ENCODE data around the gene IQSEC1.

Gene IQSEC1

DNA sequence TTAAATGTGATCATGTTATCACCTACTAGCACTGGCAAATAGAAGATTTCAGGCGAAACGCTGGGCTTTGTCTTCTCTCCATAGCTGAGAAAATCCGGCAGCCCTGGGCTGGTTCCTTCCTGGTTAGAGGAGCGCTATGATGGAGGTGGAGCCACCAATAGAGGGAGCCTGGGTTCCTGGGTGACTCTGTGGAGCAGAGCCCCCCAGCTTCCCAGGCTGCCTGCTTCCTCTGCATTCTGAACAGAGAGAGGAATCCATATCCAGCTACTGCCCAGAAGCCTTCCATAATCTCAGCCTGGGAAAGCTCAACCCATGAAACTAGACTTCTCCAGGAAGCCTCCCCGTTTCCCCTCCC lies 32.6 kb upstream of the IQSEC1 start:
- no peak for DNase-seq
- no peaks in the 10 kb centered on the region for H3K4me1 ChIP-seq
- no peak overlapping the region for H3K4me3 ChIP-seq
- intact Hi-C loops (cut with DNase I; ENCODE audit: low total_unique reads), result no loop called here
- peaks cover 0 to 16% of the 10 kb centered on the region in 2 donors for H3K27me3 ChIP-seq
- H3K9me3 ChIP-seq, result no peaks in the 10 kb centered on the region
- no peak overlapping the region for H3K27ac ChIP-seq
- TF ChIP-seq, protein P1, sequence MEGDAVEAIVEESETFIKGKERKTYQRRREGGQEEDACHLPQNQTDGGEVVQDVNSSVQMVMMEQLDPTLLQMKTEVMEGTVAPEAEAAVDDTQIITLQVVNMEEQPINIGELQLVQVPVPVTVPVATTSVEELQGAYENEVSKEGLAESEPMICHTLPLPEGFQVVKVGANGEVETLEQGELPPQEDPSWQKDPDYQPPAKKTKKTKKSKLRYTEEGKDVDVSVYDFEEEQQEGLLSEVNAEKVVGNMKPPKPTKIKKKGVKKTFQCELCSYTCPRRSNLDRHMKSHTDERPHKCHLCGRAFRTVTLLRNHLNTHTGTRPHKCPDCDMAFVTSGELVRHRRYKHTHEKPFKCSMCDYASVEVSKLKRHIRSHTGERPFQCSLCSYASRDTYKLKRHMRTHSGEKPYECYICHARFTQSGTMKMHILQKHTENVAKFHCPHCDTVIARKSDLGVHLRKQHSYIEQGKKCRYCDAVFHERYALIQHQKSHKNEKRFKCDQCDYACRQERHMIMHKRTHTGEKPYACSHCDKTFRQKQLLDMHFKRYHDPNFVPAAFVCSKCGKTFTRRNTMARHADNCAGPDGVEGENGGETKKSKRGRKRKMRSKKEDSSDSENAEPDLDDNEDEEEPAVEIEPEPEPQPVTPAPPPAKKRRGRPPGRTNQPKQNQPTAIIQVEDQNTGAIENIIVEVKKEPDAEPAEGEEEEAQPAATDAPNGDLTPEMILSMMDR (IDR thresholded peaks at IDR 0.05), result no peak
- no peaks in the 10 kb centered on the region for H3K36me3 ChIP-seq

DNA sequence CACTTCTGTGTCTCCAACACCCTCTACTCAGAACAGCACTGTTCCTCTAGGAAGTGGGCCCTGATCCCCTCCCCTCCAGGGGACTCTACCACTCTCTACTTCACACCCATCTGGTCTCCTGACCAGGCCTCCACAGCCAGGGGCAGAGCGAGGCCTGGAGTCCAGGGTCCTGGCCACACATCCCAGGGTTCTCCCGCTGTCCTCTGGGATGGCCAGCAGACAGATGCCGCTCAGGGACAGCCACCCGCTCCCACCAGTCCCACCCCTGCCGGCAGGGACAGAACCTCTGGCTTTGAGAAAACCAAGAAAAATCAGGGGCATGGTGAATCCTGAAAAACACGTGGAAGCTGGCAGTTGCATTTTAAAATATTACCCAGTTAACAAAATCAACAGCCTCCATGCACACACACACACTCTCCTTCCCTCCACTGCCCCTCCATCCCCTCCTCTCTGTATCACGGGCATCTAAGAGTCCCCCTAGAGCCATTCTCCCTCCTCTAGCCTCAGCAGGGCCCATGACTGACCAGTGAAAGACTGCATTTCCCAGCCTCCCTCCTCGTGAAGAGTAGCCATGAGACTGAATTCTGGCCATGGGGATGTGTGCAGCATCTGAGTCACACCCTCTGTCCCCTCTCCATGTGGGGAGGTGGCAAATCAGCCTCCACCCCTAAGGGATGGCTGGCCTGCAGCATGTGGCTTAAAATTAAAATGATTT lies 32.1 kb upstream of the IQSEC1 start:
- peaks cover 0 to 12% of the 10 kb centered on the region in 2 donors for H3K27me3 ChIP-seq
- DNase-seq, result no peak
- no peak overlapping the region for H3K4me3 ChIP-seq
- H3K9me3 ChIP-seq, result no peaks in the 10 kb centered on the region
- H3K4me1 ChIP-seq, result no peaks in the 10 kb centered on the region
- no peaks in the 10 kb centered on the region for H3K36me3 ChIP-seq
- intact Hi-C loops (cut with DNase I; ENCODE audit: low total_unique reads), result no loop called here
- TF ChIP-seq, protein P1 (IDR thresholded peaks at IDR 0.05), result no peak
- H3K27ac ChIP-seq, result no peak overlapping the region

DNA sequence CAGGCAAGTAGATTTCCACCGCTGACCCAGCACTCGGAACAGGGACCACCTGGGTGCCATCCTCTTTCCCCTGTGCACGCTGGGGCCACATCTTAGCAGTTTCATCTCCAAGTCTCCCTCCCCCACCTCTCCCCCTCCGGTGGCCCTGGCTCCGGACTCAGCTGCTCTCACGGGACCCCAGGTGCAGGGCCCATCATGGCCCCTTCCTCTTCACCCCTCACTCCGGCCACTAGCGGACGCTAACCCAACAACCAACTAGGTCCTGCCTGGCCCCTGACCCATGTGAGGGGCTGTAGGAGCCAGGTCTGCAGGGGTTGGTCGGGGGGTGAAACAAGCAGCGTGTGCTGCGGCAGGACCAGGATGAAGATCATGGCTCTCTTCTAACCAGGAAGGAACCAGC lies 31.3 kb upstream of the IQSEC1 start:
- no peak overlapping the region for H3K4me3 ChIP-seq
- no peaks in the 10 kb centered on the region for H3K4me1 ChIP-seq
- intact Hi-C loops (cut with DNase I; ENCODE audit: low total_unique reads), result no loop called here
- H3K9me3 ChIP-seq, result no peaks in the 10 kb centered on the region
- no peak for DNase-seq
- peaks cover 0 to 12% of the 10 kb centered on the region in 2 donors for H3K27me3 ChIP-seq
- TF ChIP-seq, protein P1 (IDR thresholded peaks at IDR 0.05), result no peak
- no peak overlapping the region for H3K27ac ChIP-seq
- no peaks in the 10 kb centered on the region for H3K36me3 ChIP-seq

DNA sequence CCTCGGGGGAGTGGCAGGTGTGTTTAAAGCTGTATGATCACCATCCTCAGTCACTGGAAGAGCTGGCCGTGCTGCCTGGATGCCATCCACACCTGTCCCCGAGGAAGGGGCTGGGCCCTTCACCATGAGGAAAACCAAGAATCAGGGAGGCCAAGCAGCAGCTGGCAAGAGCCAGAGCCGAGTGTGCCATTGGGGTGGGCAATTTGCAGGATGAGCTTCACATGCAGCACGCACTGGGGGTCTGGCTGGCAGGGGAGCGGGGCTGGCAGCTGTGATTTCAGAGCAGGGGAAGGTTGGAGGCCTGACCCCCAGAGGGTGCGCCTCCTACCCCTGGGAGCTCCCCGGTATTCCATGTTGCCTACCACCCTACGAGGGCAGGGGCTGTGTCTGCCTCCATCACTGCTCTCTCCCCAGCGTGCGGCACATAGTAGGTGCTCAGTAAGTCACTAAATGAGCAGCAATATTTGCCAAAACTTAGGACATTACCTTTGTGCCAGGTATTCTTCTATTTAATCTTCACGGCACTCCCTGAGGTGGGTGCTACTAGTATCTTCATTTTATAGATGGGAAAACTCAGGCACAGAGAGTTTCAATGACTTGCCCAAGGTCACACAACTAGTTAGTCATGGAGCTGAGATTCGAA lies 30.3 kb upstream of the IQSEC1 start:
- Histone ChIP-seq H3K4me1 (no peaks in the 10 kb centered on the region), H3K4me3 (no peak overlapping the region), H3K27ac (no peak overlapping the region), H3K9me3 (no peaks in the 10 kb centered on the region), H3K36me3 (no peaks in the 10 kb centered on the region), H3K27me3 (peaks cover 0 to 12% of the 10 kb centered on the region in 2 donors)
- intact Hi-C loops (cut with DNase I; ENCODE audit: low total_unique reads), result no loop called here
- TF ChIP-seq, protein P1 (IDR thresholded peaks at IDR 0.05), result no peak
- DNase-seq, result no peak

DNA sequence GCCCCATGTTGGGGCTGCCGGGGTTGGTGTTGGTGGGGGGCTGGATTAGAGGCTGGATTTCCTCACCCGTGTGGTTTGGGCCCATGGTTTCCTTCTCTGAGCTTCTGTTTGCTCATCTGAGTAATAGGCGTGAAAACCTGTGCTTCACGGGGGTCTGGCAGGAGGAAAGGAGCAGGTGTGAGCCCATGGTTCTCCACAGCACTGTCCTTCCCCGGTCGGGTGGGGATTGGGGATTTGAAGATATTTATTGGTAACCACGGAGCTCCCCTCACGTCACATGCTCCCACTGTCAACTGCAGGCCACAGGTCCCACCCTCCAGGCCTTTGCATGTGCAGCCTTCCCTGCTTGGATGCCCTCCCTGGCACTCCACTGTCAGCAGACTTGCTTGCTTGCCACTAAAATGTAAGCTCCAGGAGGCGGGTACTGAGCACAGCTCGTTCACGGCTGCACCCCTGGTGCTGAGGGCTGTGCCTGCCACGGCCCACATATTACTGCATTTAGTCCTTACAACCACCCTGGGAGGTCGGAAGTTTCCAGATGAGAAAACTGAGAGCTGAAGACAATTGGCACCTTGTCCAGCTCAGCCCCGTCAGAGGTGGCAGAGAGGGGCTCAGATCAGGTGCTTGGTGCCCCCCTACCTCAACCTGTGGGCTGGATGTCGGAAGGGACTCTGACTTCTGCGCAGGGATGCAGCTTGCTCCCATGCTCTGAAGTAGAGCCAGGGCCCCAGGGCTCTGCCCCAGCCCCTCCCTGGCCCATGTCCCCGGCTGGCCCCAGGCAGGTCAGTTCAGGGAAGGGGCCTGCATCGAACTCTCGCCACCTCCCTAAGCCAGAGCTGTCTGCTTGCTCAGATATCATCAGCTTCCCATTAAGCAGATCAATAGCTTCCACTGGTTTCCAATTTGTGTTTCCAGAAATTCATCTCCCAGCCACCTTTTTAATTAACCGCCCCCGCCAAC lies 29.4 kb upstream of the IQSEC1 start:
- no peaks in the 10 kb centered on the region for H3K4me1 ChIP-seq
- intact Hi-C loops (cut with DNase I; ENCODE audit: low total_unique reads), result no loop called here
- no peak for DNase-seq
- H3K36me3 ChIP-seq, result no peaks in the 10 kb centered on the region
- no peaks in the 10 kb centered on the region for H3K9me3 ChIP-seq
- H3K27ac ChIP-seq, result no peak overlapping the region
- H3K4me3 ChIP-seq, result no peak overlapping the region
- peaks cover 0 to 12% of the 10 kb centered on the region in 2 donors for H3K27me3 ChIP-seq
- TF ChIP-seq, protein P1 (IDR thresholded peaks at IDR 0.05), result no peak
